Keratinocyte (primary cell): ENCODE measurements around the gene ADGRB3. TPM values are rescaled to one million over a fixed set of nuclear protein-coding genes. Genes with fewer than 3 reads are reported as not detected.

Experiments used
- DNase-seq: peaks from one replicate; pipeline ENCODE4 v3.0.0-alpha.2; 2011; ENCODE audit warnings: low read depth, missing footprints, low spot score
- FAIRE-seq: peaks from 2 replicates; lab custom pipeline; 2011; peaks lifted over from hg19 to GRCh38; lab: Jason Lieb, UNC
- H2AFZ ChIP-seq: 2 replicates; pipeline ENCODE4 v1.6.0; 2012; ENCODE audit warnings: low read length, control low read depth, inconsistent platforms; ENCODE audit not compliant: control insufficient read depth
- H3K27ac ChIP-seq: 2 replicates; pipeline ENCODE4 v1.5.1; 2011; ENCODE audit warnings: low read length; ENCODE audit not compliant: control insufficient read depth, insufficient read depth
- H3K27me3 ChIP-seq: 3 replicates; pipeline ENCODE4 v1.6.0; 2011; ENCODE audit warnings: low read length; ENCODE audit not compliant: control insufficient read depth, insufficient read depth; ENCODE audit errors: extremely low read depth
- H3K36me3 ChIP-seq, 2 experiments: 2 replicates in 1 of 2; 3 replicates in 1 of 2; pipeline ENCODE4 v1.5.1; 2011; ENCODE audit warnings: low read length in 2 of 2, mild to moderate bottlenecking in 1 of 2; ENCODE audit not compliant: control insufficient read depth in 2 of 2, insufficient read depth in 2 of 2; ENCODE audit errors: extremely low read depth in 1 of 2
- H3K4me1 ChIP-seq: 3 replicates; pipeline ENCODE4 v1.5.1; 2011; ENCODE audit warnings: low read length; ENCODE audit not compliant: control insufficient read depth, insufficient read depth; ENCODE audit errors: extremely low read depth
- H3K4me2 ChIP-seq: 3 replicates; pipeline ENCODE4 v1.6.0; 2011; ENCODE audit warnings: low read depth, low read length; ENCODE audit not compliant: control insufficient read depth, insufficient read depth; ENCODE audit errors: extremely low read depth
- H3K4me3 ChIP-seq, 3 experiments: fragments of 200-600 bp in 1 of 3; sonication (generic) in 1 of 3; 2 replicates in 2 of 3; 3 replicates in 1 of 3; pipeline ENCODE4 v1.5.1; 2011 to 2016; ENCODE audit warnings: low read length in 3 of 3, mild to moderate bottlenecking in 3 of 3, control low read depth in 2 of 3, inconsistent platforms in 1 of 3, low read depth in 1 of 3, mixed read lengths in 1 of 3, mixed run types in 1 of 3, moderate library complexity in 1 of 3; ENCODE audit not compliant: control insufficient read depth in 2 of 3, insufficient read depth in 2 of 3; ENCODE audit errors: extremely low read depth in 1 of 3
- H3K79me2 ChIP-seq: 2 replicates; pipeline ENCODE4 v1.6.0; 2012; ENCODE audit warnings: low read length; ENCODE audit not compliant: control insufficient read depth, insufficient read depth
- H3K9ac ChIP-seq: 3 replicates; pipeline ENCODE4 v1.6.0; 2011; ENCODE audit warnings: low read length; ENCODE audit not compliant: control insufficient read depth, insufficient read depth; ENCODE audit errors: extremely low read depth
- H3K9me1 ChIP-seq: 3 replicates; pipeline ENCODE4 v1.6.0; 2011; ENCODE audit warnings: low read length; ENCODE audit not compliant: control insufficient read depth, insufficient read depth; ENCODE audit errors: extremely low read depth
- H3K9me3 ChIP-seq: 2 replicates; pipeline ENCODE4 v1.5.1; 2012; ENCODE audit warnings: low read depth, low read length; ENCODE audit not compliant: control insufficient read depth
- H4K20me1 ChIP-seq: 3 replicates; pipeline ENCODE4 v1.6.0; 2011; ENCODE audit warnings: low read length; ENCODE audit not compliant: control insufficient read depth, insufficient read depth; ENCODE audit errors: extremely low read depth
- CTCF ChIP-seq, 3 experiments: IDR thresholded peaks in 1 of 3; conservative IDR thresholded peaks in 1 of 3; optimal IDR thresholded peaks in 1 of 3; 2 replicates in 2 of 3; 3 replicates in 1 of 3; pipeline versions ENCODE3 to v1.5.1; 2011; ENCODE audit warnings: low read length in 3 of 3, mild to moderate bottlenecking in 3 of 3, moderate library complexity in 2 of 3, control low read depth in 1 of 3, inconsistent platforms in 1 of 3; ENCODE audit not compliant: insufficient read depth in 2 of 3; ENCODE audit errors: extremely low read depth in 1 of 3
- EZH2 ChIP-seq: IDR thresholded peaks from one replicate; pipeline ENCODE4 v1.6.1; 2012; ENCODE audit warnings: inconsistent platforms, mild to moderate bottlenecking, low read length, moderate library complexity
- dilution Hi-C: fragments of 300-500 bp; cut with MboI; formaldehyde crosslinking; loops from one replicate; pipeline ENCODE4 v1.7.0; 2020; ENCODE audit warnings: low sequenced_read_pairs; ENCODE audit not compliant: extremely low pct_ligation_motif_present
- polyA plus RNA-seq, 5 experiments: library from polyadenylated mRNA; depleted of rRNA in 3 of 5; stranded (reverse) in 3 of 5; stranded (forward) in 1 of 5; unstranded in 1 of 5; fragments of >200 nt; gene quantifications; 1 replicate in 1 of 5; 2 replicates in 3 of 5; 3 replicates in 1 of 5; pipeline versions ENCODE4 v1.2.1 to v1.2.3, GENCODE V29; 2011 to 2012; ENCODE audit warnings: missing spikeins in 2 of 5, low read depth in 1 of 5, low replicate concordance in 1 of 5

Gene ADGRB3
- polyA plus RNA-seq, 1 donor (not counting 4 experiments of a cell fraction or from before 2014, with no cell fraction given) = not detected

- dilution Hi-C loops = no loop called here
- Histone ChIP-seq H3K36me3 (no peaks in the 10 kb centered on the region), H3K4me1 (no peaks in the 10 kb centered on the region), H4K20me1 (no peaks in the 10 kb centered on the region), H3K9me1 (no peaks in the 10 kb centered on the region), H2AFZ (no peak overlapping the region), H3K27ac (no peak overlapping the region), H3K9ac (no peak overlapping the region), H3K79me2 (no peaks in the 10 kb centered on the region), H3K27me3 (no peaks in the 10 kb centered on the region), H3K4me2 (no peak overlapping the region), H3K4me3 (no peak overlapping the region), H3K9me3 (peaks cover 2% of the 10 kb centered on the region)
- TF ChIP-seq CTCF (optimal IDR thresholded peaks at IDR 0.05 in 1 of 3, IDR thresholded peaks at IDR 0.05 in 1 of 3, conservative IDR thresholded peaks at IDR 0.05 in 1 of 3; ENCODE audit: extremely low read depth in 1 of 3, insufficient read depth in 2 of 3, low read length in 3 of 3) (no peak), EZH2 (no peak)
- no peak for FAIRE-seq
- DNase-seq = no peak
These were observed 139.8 kb downstream of the ADGRB3 start for GRCh38 chr6:68774843-68775242.

GRCh38 chr6:68776354-68776753 lies 141.3 kb downstream of the ADGRB3 start:
- no peak for TF ChIP-seq CTCF (optimal IDR thresholded peaks at IDR 0.05 in 1 of 3, IDR thresholded peaks at IDR 0.05 in 1 of 3, conservative IDR thresholded peaks at IDR 0.05 in 1 of 3; ENCODE audit: extremely low read depth in 1 of 3, insufficient read depth in 2 of 3, low read length in 3 of 3)
- no peak for TF ChIP-seq EZH2
- H2AFZ ChIP-seq = no peak overlapping the region
- no peaks in the 10 kb centered on the region for H3K79me2 ChIP-seq
- H3K4me1 ChIP-seq = no peaks in the 10 kb centered on the region
- peaks cover 2% of the 10 kb centered on the region for H3K9me3 ChIP-seq
- dilution Hi-C loops = no loop called here
- no peak overlapping the region for H3K9ac ChIP-seq
- no peak overlapping the region for H3K4me2 ChIP-seq
- H3K4me3 ChIP-seq = no peak overlapping the region
- H3K27ac ChIP-seq = no peak overlapping the region
- no peaks in the 10 kb centered on the region for H4K20me1 ChIP-seq
- no peak for FAIRE-seq
- H3K36me3 ChIP-seq = no peaks in the 10 kb centered on the region
- H3K27me3 ChIP-seq = no peaks in the 10 kb centered on the region
- H3K9me1 ChIP-seq = no peaks in the 10 kb centered on the region
- no peak for DNase-seq
